ENCODE measurements around the gene SH3RF2.
"Not testable (repeated sequence)": the region's sequence is repeated elsewhere in the genome, so short reads cannot be mapped to it uniquely, and the experiment has no call there.

The SH3RF2 gene

DNA sequence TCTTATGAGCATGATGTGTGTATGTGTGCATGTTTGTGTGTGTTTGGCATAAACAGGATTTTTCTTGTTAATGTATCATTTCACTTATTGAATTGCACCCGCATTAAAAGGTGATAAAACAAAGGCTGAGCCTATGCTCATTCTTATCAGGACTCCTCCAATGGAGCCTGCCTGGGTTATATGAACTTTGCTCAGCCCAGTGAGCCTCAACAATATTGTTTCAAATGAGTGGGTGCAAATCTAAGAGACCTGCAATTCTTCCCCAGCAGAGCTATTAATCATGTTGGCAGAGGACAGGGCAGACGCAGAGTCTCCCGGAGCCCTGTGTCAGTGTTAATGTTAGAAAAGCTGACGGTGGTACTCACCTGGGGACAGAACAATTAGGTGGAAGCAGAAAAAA is 71.6 kb downstream of the SH3RF2 start:
- DNase-seq (ENCODE audit: low read depth): no peak

DNA sequence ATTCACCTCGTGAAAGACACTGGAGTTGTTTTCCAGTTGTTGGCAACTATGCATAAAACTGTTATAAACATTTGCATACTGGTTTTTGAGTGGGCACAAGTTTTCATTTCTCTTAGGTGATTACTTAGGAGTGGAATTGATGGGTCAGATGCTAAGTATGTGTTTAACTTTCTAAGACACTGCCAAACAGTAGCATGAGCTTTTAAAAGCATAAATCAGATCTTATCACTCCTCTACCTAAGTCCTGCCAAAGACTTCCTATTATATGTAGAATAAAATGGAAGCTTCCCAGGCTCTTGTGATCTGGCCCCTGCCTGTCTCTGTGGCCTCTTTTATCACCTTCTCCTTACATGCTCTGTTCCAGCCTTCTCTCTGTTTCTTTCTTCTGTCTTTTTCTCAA is 72.6 kb downstream of the SH3RF2 start:
- no peak for DNase-seq (ENCODE audit: low read depth)

DNA sequence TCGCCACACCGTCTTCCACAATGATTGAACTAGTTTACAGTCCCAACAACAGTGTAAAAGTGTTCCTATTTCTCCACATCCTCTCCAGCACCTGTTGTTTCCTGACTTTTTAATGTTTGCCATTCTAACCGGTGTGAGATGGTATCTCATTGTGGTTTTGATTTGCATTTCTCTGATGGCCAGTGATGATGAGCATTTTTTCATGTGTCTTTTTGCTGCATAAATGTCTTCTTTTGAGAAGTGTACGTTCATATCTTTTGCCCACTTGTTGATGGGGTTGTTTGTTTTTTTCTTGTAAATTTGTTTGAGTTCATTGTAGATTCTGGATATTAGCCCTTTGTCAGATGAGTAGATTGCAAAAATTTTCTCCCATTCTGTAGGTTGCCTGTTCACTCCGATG is 74.1 kb downstream of the SH3RF2 start:
- not testable (repeated sequence) for DNase-seq (ENCODE audit: low read depth)

DNA sequence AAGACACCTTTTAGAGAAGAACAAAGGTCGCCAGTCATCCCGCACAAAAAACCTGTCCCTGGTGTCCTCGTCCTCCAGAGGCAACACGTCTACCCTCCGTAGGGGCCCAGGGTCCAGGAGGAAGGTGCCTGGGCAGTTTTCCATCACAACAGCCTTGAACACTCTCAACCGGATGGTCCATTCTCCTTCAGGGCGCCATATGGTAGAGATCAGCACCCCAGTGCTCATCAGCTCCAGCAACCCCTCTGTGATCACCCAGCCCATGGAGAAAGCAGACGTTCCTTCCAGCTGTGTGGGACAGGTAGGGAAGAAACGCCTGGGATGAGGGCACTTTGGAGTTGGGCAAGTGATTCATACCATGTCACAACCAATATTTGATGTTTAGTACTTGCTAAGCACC is 77.4 kb downstream of the SH3RF2 start:
- DNase-seq (ENCODE audit: low read depth): no peak

DNA sequence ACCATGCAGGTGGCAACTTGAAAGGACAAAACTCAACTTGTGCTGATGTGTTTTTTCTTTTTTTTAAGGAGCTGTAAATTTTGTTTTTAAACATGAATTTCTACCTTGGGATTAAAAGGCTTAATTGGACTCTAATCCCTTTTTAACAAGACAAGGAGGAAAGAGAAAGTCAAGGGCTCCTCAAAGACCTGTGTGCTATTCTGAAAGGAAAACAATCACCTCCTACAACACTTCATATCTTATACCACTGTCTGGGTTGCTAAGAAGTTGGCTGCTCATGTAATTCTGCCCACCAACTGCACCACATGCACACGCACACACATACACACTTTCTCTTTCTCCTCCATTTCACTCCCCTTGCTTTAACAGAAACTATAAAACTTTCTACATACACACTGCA is 78.6 kb downstream of the SH3RF2 start:
- no peak for DNase-seq (ENCODE audit: low read depth)

DNA sequence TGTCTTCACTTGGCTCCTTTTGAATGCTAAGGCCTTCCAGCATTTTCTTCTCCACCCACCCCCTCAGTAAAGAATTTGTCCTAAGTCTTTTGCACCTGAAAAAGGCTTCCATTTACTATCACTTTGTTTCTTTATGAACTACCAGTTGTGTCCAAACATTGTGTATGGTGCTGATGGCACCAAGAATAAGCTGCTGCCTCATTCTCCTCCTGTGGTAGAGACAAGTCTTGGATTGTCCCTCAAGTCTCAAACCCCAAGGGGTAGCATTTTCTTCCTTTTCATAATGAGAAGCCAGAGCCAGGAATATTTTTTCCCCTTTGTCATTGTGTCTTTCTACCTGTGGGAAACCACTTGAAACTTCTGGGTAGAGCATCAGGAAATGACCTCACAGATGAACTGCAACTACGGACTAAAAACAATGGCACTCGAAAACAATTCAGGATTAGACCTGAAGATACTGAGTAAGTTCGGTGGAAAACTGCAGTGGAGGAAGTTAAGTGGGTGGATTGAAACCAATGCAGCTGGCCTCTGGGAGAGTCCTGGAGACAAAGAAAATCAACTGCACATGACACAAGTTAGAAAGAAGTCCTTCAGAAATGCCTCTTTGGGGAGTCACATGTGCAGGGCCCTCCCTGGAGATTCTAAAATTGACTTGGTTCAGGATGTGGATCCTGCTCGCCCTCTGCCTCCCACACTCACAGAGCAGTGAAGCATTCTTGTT is 80.5 kb downstream of the SH3RF2 start:
- no peak for DNase-seq (ENCODE audit: low read depth)

DNA sequence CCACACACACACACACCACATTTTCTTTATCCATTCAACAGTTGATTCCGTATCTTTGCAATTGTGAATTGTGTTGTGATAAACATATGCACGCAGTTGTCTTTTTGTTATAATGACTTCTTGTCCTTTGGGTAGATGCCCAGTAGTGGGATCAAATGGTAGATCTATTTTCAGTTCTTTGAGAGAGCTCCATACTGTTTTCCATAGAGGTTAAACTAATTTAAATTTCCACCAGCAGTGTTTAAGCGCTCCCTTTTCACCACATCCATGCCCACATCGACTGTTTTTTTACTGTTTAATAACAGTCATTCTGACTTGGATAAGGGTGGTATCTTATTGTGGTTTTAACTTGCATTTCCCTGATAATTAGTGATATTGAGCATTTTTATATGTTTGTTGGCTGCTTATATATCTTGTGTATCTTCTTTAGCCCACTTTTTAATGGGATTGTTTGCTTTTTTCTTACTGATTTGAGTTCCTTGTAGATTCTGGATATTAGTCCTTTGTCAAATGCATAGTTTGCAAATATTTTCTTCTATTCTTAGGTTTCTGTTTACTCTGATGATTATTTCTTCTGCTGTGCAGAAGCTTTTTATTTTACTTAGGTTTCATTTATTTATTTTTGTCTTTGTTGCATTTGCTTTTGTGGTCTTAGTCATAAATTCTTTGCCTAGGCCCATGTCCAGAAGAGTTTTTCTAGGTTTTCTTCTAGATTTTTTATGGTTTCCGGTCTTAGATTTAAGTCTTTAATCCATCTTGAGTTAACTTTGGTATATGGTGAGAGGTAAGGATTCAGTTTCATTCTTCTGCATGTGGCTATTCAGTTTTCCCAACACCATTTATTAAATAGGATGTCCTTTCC is 82.4 kb downstream of the SH3RF2 start:
- no peak for DNase-seq (ENCODE audit: low read depth)

DNA sequence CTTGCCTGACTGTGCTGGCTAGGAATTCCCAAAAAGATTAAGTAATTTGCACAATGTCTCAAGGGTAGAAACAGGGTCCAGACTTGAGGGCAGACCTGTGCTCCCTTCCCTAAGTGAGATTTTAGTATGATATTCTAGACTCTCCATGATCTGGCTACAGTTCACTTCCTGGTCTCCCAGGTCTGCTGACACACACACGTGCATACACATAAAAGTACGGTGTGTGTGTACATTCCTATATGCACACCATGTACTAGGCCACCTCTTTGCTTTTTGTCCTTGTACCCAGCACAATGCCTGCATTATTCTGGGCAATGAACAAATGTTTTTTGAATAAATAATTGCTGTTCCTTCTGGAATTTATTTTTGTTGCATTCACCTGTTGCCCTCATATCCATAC is 83.7 kb downstream of the SH3RF2 start:
- no peak for DNase-seq (ENCODE audit: low read depth)

DNA sequence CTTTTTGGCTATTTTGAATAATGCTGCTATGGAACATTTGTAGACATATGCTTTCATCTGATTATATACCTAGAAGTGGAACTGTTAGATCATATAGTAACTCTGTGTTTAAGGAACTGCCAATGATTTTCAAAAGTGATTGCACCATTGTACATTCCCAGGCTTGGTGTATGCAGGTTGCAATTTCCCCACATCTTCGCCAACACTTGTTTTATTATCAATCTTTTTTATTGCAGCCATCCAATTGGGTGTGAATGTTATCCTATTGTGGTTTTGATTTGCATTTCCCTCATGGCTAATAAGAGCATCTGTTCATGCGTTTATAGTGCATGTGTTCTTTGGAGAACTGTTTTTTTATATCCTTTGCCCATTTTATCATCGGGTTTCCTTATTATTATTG is 87.7 kb downstream of the SH3RF2 start:
- no peak for DNase-seq (ENCODE audit: low read depth)

DNA sequence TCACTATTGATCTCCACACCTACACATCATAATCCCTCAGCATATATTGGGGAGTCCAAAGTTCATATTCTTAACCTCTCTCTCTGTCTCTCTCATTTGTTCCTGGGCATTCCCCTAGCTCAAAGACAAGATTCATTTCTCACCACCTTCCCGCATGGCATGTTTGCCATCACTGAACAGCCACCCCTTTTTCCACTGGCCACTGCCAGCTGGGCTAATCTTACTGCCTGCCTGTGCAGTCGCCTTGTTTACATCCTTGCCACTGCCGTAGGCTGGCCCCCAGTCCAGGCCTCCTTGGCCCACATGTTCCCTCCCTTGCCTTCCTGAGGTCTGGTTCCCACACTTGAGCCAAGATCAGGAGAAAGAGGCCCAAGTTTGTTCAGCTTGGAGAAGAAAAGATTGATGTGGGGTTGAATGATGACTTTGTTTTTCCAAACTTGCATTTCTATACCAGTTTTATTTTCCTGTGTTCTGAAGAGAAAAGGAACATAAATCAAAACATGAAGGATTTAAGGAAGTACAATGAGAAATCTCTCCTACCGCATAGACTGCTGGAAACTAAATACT is 88.8 kb downstream of the SH3RF2 start:
- no peak for DNase-seq (ENCODE audit: low read depth)

DNA sequence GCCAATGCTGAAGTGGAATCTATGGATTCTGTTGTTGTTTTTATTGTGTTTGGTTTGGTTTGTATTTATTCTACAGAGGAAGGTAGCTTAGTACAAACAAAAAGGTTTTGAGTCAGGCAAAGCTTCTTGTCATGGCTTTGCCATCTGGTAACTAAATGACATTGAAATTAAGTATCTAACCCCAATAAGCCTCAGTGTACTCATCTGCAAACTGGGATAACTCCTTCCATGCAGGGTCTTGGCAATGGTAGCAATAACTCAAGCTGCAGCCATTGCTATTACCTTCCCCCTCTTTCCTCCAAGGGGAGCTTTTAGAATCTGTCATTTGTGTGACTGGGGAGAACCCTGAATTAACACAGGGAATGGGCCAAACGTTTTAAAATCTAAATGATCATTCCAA is 89.3 kb downstream of the SH3RF2 start:
- DNase-seq (ENCODE audit: low read depth): no peak

DNA sequence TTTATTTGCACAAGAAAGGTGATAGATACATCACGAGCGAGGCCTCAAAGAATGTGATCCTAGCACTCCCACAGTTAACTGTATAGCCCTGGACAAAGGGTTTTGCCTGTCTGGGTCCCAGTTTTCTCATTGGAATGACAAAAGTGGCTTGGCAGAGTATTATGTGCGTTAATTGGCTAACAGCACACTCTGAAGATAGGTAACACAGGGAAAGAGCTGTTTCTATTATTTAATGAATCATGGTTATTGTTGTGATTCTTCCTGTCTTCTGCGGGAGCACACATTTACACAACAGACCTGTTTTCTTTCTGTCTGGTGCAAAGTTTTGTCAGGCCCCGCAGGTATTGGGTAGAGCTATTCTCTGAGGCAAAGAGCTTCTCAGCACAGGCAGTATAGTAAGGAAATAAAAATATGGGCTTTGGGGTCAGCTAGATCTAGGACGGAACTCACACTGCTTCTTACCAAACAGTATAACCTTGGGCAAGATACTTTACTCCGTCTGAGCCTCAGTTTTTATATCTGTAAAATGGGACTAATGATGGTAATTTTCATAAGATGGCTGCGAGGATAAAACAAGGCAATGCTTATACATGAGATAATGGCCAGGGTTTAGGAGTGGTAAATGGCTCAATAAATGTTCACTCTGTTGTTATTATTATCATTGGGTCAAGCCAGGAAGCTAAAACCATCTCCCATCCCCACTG is 90.1 kb downstream of the SH3RF2 start:
- DNase-seq (ENCODE audit: low read depth): no peak

DNA sequence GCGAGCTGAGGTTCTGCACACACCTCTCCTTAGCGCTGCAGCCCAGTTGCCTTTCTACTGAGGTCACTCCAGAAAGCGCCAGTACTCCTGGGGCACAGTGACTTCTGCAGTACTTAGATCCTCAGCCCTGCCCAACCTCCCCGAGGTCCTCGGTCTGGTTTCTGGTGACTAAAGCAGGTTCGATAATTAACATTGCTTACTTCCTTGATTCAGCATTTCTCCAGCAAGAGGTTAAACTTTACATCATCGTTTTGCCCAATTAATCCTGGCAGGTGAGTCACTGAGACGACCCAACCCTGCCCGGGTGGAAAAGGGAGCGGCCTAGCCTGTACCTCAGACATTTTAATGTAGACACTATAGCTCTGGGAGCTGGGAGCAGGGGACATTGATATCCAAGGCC is 91.4 kb downstream of the SH3RF2 start:
- no peak for DNase-seq (ENCODE audit: low read depth)

DNA sequence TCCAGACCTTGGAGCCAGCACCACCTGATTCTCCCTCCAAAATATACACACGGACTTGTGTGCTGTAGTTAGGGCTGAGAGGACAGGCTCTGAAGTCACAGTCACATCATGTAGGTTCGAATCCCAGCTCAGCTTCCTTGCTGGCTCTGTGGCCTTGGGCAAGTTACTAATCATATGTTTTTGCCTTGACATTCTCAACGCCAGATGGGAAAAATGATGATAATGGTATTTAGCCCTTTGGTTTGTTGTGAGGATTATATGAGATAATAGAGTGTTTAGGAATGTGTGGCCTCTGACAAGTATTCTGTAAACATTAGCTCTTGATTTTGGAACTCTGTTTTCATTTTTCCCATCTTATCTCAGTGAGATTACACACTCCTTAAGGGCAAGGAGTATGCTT is 96.5 kb downstream of the SH3RF2 start:
- no peak for DNase-seq (ENCODE audit: low read depth)

DNA sequence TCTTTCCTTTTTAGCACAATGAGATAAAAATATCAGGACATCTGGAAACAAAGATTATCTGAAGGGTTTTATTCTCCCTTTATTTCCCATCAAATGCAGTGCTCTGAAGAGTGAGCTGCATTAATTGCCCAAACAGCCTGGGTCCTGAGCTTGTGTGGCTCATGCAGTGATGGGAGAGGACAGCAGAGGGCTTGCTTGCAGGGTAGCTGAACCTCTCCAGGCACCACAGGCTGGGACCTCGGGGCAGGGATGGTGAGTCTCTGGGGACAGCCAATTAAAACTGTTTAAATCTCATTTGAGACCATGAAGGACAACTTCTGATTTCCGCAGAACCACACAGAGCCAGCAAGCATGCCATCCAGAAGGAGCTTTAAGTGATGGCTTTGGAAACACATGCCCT is 97.7 kb downstream of the SH3RF2 start:
- DNase-seq (ENCODE audit: low read depth): no peak

DNA sequence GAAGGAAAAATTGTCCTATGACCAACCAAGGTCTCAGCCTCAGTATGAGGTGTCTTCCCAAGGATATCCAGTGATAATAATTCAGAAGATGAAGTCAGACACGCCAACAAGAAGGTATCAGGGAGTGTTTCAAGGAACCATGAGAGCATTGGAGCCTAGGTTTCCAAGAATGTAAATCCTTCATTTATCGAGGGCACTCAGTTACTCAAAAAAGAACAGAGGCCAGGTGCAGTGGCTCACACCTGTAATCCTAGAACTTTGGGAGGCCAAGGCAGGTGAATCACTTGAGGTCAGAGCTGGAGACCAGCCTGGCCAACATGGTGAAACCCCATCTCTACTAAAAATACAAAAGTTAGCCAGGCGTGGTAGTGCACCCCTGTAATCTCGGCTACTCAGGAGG is 98.2 kb downstream of the SH3RF2 start:
- no peak for DNase-seq (ENCODE audit: low read depth)

DNA sequence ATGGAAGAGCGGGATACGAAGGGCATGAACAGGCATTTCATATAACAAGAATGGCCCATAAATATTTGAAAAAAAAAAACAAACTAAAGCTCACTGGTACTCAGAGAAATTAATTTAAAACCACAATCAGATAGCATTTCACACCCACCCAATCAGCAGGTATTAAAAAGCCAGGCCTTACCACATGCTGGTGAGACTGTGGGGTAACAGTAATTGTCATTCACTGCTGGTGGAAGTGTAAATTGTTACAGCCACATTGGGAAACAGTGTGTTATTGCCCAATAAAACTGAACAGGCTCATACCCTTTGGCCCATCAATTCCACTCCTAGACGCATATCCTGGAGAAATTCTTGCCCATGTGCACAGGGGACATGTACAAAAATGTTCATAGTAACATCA is 103.0 kb downstream of the SH3RF2 start:
- no peak for DNase-seq (ENCODE audit: low read depth)

DNA sequence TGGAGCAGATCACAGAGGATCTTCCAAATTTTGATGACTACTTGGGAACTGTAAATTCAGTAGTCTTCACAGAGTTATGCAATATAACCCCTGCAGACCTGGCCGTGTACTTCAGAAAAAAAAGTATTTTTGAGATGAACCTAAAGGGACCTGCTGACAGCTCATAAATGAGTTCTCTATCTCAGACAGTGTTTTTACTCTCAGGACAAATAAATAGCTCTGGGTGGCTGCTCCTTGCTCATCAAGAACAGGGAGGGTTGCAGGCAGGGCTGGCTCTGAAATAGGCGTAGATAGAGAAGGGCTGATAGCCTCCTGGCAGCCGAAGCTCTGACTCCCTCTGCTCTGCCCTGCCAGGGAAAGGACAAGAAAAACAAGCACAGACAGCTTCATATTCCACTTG is 104.1 kb downstream of the SH3RF2 start:
- no peak for DNase-seq (ENCODE audit: low read depth)

DNA sequence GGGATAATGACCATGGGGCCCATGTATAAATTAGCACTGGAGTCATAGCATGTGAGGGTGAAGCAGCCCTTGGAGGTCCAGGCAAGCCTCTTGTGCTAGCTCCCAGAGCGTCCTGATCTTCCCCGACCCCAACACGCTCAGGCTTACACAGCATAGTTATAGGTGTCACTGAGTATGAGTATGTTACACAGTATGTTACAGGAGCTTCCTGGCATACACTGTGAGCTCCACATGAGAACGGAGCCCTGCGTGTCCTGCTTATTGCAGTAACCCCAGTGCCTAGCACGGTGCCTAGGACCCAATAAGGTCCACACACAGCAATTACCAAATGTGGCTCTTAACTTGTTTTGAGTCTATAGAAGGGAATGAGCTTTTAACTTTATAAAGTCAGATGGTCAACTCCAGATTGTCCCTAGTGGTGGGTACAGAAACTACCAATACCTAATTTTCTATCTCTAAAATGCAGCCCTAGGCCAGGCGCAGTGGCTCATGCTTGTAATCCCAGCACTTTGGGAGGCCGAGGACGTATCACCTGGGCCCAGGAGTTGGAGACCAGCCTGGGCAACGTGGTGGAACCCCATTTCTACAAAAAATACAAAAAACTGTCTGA is 104.9 kb downstream of the SH3RF2 start:
- no peak for DNase-seq (ENCODE audit: low read depth)

DNA sequence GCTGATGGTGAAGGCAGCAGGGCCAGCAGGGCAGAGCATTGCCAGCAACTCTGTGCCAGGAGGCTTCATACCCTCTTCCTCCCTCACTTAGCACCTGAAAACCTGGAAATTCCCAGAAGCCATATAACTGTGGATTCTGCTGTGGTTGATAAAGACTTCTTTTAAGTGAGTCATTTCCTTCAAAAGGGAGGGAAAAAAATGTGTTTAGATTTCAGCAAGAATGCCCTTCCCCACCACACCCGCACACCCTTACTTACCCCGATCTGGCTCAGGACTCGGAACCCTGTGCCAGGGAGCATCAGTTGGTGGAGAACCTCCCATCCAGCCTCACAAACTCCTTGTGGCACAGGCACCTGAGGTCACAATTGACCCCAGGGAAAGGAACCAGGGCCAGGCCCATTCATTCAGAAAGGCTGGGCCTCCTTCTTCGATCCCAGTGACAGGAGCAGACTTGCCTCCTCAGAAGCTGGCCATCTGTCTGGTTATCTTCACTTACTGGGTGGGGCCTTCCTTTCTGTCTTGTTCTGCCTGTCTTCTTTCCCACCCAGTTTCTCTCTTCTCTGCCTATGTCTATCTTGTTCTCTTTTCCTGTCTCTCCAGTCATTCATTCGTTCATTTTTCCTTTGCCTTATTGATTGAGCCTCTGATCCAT is 106.4 kb downstream of the SH3RF2 start:
- DNase-seq (ENCODE audit: low read depth): no peak

DNA sequence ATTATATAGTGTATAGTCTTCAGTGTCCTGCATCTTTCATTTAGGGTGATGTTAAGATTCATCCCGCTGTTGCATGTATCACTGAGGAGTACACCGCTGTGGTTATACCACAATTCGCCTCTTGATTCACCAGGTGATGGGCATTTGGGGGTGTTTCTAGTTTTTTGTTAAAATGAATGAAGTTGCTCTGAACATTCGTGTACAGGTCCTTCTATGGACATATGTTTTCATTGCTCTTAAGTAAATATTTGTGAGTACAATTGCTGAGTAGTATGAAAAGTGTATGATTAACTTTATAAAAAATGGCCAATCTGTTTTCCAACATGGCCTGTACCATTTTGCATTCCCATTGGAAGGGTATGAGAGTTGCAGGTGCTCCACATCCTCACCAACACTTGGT is 107.3 kb downstream of the SH3RF2 start:
- no peak for DNase-seq (ENCODE audit: low read depth)

DNA sequence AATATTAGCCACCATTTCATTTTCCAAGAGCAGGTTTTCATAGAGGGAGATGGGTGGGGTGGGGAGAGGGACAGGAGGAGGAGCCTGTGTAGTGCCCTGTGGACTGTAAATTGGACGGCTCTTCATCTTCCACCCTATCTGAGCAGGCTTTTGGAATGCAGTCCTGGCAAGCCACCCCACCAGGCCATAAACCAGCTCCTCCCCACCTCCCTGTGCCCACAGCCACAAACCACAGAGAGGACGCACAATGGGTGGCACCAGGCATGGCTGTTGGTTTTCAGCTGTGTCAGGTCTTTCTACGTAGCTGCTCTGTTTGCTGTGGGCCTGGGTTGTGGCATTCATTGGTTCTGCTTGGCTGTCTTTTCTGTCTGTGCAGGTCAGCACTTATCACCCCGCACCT is 111.0 kb downstream of the SH3RF2 start:
- no peak for DNase-seq (ENCODE audit: low read depth)

All from activated T-cell treated with anti-CD3 and anti-CD28 coated beads for 1 hour (primary cell).